GM18498 (cell line): Measurements from ENCODE around the gene RAD51C.
"Not testable (repeated sequence)": the region's sequence is repeated elsewhere in the genome, so short reads cannot be mapped to it uniquely, and the experiment has no call there.

Experiments
- ATAC-seq: cut with Tn5 transposase; IDR thresholded peaks from one replicate; pipeline ENCODE4 v1.9.1; 2021; ENCODE audit warnings: mild to moderate bottlenecking, moderate library complexity; ENCODE audit not compliant: unreplicated experiment

The RAD51C gene

GRCh38 chr17:58734040-58734439 is 41.6 kb downstream of the RAD51C start:
- no peak for ATAC-seq

- ATAC-seq = no peak
Observed at GRCh38 chr17:58734811-58735210, 42.4 kb downstream of the RAD51C start.

- ATAC-seq = no peak
Observed at GRCh38 chr17:58741121-58741625, 48.8 kb downstream of the RAD51C start.

- no peak for ATAC-seq
Observed at GRCh38 chr17:58747674-58748073, 55.3 kb downstream of the RAD51C start.

- ATAC-seq = not testable (repeated sequence)
Observed at GRCh38 chr17:58749627-58750026, 57.2 kb downstream of the RAD51C start.

GRCh38 chr17:58753026-58753425 is 60.6 kb downstream of the RAD51C start:
- ATAC-seq = no peak

GRCh38 chr17:58755269-58755576 is 62.8 kb downstream of the RAD51C start:
- no peak for ATAC-seq

GRCh38 chr17:58755577-58756245 is 63.3 kb downstream of the RAD51C start, which contains the start of gene PPM1E:
TSS of gene PPM1E (plus strand) at chr17:58755854.
- ATAC-seq = peak; percentile 50

GRCh38 chr17:58756246-58757161 is 64.1 kb downstream of the RAD51C start:
- no peak for ATAC-seq

GRCh38 chr17:58757162-58757613 is 64.8 kb downstream of the RAD51C start:
- no peak for ATAC-seq

- ATAC-seq = no peak
Observed at GRCh38 chr17:58758890-58759289, 66.5 kb downstream of the RAD51C start.

GRCh38 chr17:58759522-58759921 is 67.1 kb downstream of the RAD51C start:
- ATAC-seq = no peak

GRCh38 chr17:58760248-58760647 is 67.8 kb downstream of the RAD51C start:
- ATAC-seq = no peak

GRCh38 chr17:58763263-58763662 is 70.9 kb downstream of the RAD51C start:
- no peak for ATAC-seq

- no peak for ATAC-seq
Observed at GRCh38 chr17:58764373-58764772, 72.0 kb downstream of the RAD51C start.

GRCh38 chr17:58778482-58778881 is 86.1 kb downstream of the RAD51C start:
- not testable (repeated sequence) for ATAC-seq

GRCh38 chr17:58779446-58779845 is 87.0 kb downstream of the RAD51C start:
- ATAC-seq = no peak

- no peak for ATAC-seq
Observed at GRCh38 chr17:58783380-58783779, 91.0 kb downstream of the RAD51C start.

GRCh38 chr17:58785097-58785496 is 92.7 kb downstream of the RAD51C start:
- ATAC-seq = no peak
